Forelimb muscle (tissue), 1 donor: ENCODE data around the gene JAK1. TPM values are rescaled to one million over a fixed set of nuclear protein-coding genes. Genes with fewer than 3 reads are reported as not detected.

ENCODE experiments used
- polyA plus RNA-seq: library from polyadenylated mRNA; unstranded; fragments of 120-200 nt; gene quantifications from one replicate; pipeline ENCODE4 v1.2.1, GENCODE V29; 2013; ENCODE audit not compliant: insufficient read length

JAK1 gene
- polyA plus RNA-seq, 1 donor = 58.3 TPM

Other genes starting within 250 kb of the JAK1 start
- 23.2 TPM for gene RAVER2, start 221.5 kb downstream of the JAK1 start, polyA plus RNA-seq
- gene AK4, start 181.7 kb upstream of the JAK1 start, polyA plus RNA-seq = 6.8 TPM